22Rv1 (cell line): ENCODE data around the gene THAP4.

Experiments used
- ZFX ChIP-seq: fragments of 450-650 bp; IDR thresholded peaks from 2 replicates; pipeline ENCODE4 v1.6.1; 2017; ENCODE audit warnings: antibody characterized with exemption, borderline replicate concordance
- TF ChIP-seq, protein P1 (sequence below): fragments of 450-650 bp; IDR thresholded peaks from 2 replicates; pipeline ENCODE4 v1.5.1; 2017; ENCODE audit warnings: mild to moderate bottlenecking

DNA sequence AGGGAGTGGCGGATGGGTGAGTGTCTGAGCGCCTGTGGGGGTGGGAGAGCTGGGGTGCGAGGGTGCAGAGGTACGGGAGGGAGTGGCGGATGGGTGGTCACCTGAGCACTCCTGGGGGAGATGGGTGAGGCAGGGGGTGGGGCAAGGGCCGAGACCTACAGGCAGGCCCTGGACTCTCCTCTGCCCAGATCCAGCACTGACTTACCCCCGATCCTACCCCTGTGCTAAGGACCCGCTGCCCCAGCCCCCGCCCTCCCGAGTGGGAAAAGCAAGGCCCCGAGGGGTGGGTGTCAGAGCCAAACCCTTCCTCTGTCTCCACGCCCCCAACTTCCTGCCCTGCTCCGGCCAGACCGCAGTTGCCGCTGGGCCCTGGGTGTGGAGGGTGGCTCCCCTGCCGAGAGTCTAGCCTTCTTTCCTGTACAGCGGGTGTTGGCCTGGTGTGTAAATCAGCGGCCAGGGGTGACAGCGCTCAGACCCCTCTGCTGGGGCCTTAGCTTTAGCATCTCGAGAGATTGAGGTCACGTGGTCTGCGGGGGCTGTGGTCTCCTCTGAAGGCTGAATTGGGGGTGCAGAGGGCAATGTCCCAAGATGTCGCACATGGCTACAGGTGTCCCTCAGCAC lies 65.9 kb downstream of the THAP4 start:
- no peak for TF ChIP-seq ZFX
- TF ChIP-seq, protein P1, sequence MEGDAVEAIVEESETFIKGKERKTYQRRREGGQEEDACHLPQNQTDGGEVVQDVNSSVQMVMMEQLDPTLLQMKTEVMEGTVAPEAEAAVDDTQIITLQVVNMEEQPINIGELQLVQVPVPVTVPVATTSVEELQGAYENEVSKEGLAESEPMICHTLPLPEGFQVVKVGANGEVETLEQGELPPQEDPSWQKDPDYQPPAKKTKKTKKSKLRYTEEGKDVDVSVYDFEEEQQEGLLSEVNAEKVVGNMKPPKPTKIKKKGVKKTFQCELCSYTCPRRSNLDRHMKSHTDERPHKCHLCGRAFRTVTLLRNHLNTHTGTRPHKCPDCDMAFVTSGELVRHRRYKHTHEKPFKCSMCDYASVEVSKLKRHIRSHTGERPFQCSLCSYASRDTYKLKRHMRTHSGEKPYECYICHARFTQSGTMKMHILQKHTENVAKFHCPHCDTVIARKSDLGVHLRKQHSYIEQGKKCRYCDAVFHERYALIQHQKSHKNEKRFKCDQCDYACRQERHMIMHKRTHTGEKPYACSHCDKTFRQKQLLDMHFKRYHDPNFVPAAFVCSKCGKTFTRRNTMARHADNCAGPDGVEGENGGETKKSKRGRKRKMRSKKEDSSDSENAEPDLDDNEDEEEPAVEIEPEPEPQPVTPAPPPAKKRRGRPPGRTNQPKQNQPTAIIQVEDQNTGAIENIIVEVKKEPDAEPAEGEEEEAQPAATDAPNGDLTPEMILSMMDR: no peak
